ENCODE measurements around the gene NGLY1.

Gene NGLY1

GRCh38 chr3:25783661-25784512 is 644 bp upstream of the NGLY1 start:
- no peak for DNase-seq

DNA sequence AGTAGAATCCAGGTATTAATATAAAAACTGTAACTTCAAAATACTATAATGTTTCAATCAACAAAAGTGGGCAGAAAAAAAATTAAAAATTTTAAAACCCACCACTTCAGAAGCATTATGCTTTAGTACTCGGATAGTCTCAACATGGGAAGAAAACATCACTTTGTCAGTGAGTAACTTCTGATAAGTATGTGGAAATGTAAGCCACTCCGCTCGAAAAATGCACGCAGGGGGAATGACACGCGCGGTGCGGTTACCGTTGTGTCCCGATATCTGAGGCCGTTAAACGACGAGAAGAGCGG is 656 bp downstream of the NGLY1 start:
- no peak for DNase-seq

GRCh38 chr3:25781758-25782594 is 1.3 kb downstream of the NGLY1 start:
- no peak for DNase-seq

- DNase-seq, result no peak
These were observed 2.0 kb downstream of the NGLY1 start for GRCh38 chr3:25781145-25781757.

GRCh38 chr3:25780618-25781017 is 2.6 kb downstream of the NGLY1 start:
- DNase-seq, result no peak

DNA sequence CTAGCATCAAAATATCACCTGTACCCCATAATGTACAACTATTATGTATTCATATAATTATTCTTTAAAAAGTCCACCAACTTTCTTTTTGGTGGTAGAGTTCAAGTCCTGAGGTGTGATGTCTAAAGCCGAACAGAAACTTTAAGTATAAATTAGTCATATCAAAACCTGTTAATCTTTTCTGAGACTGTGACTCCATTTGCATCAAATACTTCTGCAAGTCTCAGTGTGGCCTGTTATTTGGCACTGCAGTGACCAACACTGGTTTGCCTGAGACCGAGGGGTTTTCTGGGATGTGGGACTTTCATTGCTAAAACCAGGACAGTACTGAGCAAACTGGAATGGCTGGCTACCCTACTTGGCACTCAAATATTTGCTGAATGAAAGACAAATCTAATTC is 7.3 kb downstream of the NGLY1 start:
- no peak for DNase-seq

DNA sequence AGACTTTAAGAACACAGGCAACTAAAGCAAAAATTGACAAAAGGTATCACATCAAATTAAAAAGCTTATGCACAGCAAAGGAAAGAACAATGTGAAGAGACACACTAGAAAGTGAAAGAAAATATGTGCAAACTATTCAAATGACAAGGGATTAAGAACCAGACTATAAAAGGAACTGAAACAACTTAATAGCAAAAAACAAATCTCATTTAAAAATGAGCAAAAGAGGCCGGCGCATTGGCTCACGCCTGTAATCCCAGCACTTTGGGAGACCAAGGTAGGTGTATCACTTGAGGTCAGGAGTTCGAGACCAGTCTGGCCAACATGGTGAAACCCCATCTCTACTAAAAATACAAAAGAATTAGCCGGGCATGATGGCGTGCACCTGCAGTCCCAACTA is 14.4 kb downstream of the NGLY1 start:
- DNase-seq, result no peak

- DNase-seq, result no peak
These were observed 31.5 kb downstream of the NGLY1 start for GRCh38 chr3:25751725-25752124.

DNA sequence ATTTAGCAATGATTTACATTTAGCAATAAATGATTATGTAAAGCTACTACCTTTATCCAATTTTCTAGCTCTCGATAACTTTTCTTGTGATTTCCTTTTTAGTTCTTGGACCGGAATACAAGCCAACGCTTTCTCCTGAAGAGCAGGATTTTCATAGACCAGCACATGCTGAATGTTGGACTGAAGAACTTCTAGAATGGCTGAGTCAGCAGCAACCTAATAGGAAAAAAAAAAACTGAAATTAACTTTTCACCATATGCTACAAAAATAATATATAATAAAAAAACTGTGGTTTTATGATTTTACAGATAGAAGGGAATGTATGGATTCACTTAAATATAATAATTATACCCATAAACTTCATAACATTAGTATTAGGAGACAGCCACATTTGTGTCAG is 32.2 kb downstream of the NGLY1 start:
- DNase-seq, result no peak

- DNase-seq, result no peak
These were observed 34.1 kb downstream of the NGLY1 start for GRCh38 chr3:25749031-25749581.

GRCh38 chr3:25748189-25748588 is 35.1 kb downstream of the NGLY1 start:
- no peak for DNase-seq

- DNase-seq, result no peak
These were observed 36.2 kb downstream of the NGLY1 start for GRCh38 chr3:25747033-25747432.

DNA sequence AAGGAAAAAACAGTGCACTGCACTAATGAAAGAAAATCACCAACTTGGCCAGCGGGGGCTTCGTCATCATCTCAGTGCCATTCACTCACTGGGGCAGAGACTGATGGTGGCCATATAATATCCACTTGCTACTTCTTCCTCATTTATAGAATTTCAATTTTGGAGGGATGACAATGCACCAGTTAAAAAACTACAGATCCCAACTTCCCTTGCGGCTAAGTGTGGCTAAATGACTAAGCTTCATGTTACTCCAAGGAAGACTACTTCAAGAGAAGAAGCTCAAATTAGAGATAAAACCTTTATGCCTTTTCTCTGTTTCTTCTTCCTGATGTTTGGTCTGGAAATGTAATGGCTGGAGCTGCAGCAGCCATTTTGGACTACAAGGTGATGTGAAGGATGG is 38.8 kb downstream of the NGLY1 start:
- no peak for DNase-seq

DNA sequence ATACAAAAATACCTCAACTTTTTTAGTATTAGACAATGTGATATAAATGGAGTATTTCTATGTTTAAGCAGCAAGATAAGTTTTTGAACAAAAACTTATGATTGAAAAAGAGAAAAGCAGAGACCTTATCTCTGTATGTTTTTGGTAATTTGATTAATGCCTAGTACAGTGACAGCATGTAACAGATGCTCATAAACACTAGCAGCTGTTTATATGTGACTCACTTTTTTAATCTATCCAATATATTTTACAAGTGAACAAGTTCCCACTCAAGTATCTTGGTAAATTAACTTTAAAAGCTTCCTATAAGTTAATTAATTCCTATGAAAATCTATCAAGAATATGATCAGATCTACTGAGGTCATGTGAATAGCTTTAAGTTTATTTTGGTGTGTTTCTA is 55.1 kb downstream of the NGLY1 start:
- DNase-seq, result no peak

GRCh38 chr3:25727316-25727715 is 55.9 kb downstream of the NGLY1 start:
- no peak for DNase-seq

- DNase-seq, result no peak
These were observed 57.4 kb downstream of the NGLY1 start for GRCh38 chr3:25725810-25726209.

DNA sequence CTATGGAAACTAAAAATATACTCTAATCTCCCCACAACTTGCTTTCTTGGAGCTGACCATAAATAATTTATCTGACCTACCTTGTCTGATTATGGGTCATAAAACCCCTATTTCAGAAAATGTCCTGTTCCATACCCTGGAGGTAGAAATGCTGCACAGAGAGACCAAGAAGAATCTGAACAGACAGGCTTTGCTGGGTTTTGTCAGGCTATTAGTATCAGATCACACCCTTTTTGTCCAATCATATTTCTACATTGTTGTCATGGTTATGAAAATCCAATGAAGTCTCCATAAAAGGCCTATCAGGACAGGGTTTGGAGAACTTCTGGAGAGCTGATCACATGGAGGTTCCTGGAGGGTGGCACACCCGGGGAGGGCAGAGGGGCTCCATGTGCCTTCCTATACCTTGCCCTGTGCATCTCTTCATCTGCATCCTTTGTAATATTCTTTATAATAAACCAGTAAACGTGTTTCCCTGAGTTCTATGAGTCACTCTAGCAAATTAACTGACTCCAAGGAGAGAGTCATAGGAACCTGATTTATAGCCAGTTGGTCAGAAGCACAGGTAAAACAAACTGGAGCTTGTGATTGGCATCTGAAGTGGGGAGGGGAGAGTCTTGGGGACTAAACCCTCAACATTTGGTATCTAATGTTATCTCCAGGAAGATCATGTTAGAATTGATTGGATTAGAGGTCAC is 58.1 kb downstream of the NGLY1 start:
- no peak for DNase-seq

GRCh38 chr3:25723802-25724201 is 59.4 kb downstream of the NGLY1 start:
- no peak for DNase-seq

GRCh38 chr3:25719321-25719720 is 63.9 kb downstream of the NGLY1 start:
- no peak for DNase-seq

DNA sequence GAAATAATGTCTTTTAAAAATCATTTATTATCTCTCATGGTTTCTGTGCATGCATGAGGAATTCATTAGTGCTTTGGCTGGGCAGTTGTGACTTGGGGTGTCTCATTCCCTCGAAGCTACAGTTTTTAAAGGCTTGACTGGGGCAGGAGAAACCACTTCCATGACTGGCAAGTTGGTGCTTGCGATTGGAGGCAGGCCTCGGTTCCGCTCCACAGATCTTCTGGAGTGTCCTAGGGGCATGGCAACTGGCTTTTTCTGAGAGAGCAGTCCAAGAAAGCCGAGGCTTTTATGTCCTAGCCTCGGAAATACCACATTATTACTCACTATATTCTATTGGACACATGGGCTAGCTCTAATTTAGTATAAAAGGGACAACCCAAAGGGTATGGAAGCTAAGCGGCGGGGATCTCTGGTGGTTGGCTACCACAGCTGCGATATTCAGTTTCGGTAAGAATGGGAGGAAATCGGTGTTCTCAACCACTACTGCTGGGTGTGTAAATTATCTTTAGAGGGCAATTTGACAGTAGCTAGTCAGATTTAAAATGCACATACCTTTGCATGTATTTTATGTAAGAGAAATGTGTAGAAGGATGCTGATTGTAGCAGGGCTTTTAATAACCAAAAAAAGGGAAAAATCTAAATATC is 69.8 kb downstream of the NGLY1 start:
- no peak for DNase-seq

DNA sequence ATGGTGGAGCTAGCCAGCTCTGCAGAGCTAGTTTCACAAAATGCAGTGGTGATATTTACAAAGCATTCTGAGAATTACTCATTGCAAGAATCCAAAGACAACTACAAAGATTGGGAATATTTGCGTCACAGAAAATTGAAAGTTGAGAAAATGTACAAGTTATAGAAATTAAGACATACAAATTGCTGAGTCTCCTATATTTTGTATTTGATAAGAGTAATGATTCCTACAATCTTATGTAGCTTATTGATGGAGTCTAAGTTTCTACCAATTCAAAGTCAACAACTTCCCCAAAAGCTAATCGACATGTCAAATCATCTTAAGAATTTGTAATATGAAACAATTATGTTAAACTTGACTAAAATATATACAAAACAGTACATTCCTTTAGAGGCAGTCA is 72.2 kb downstream of the NGLY1 start:
- DNase-seq, result no peak

DNA sequence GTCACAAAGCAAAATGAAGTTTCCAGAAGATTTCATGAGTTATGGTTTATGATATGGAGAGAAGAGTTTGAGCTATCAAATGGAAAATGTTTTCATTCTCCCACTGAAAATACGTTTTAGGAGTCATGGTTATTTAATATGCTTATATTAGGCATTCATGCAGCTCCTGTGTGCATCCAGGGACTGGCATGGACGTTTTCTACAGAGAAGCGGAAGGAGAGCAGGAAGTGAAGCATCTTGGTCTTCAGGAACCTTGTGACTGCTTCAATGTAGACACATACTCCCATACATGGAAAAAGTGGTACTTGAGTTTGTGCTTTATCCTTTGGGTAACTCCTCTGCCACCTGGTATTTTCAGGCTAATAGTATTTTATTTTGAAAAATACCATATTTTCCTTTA is 75.2 kb downstream of the NGLY1 start:
- DNase-seq, result no peak

Data from activated CD8-positive, alpha-beta memory T cell treated with anti-CD3 and anti-CD28 coated beads, Interleukin-2, amount 50 U/mL, for 4 hours (primary cell).